ENCODE results near the gene TNFRSF17.
"Not testable (repeated sequence)": the region's sequence is repeated elsewhere in the genome, so short reads cannot be mapped to it uniquely, and the experiment has no call there.

Gene TNFRSF17

DNA sequence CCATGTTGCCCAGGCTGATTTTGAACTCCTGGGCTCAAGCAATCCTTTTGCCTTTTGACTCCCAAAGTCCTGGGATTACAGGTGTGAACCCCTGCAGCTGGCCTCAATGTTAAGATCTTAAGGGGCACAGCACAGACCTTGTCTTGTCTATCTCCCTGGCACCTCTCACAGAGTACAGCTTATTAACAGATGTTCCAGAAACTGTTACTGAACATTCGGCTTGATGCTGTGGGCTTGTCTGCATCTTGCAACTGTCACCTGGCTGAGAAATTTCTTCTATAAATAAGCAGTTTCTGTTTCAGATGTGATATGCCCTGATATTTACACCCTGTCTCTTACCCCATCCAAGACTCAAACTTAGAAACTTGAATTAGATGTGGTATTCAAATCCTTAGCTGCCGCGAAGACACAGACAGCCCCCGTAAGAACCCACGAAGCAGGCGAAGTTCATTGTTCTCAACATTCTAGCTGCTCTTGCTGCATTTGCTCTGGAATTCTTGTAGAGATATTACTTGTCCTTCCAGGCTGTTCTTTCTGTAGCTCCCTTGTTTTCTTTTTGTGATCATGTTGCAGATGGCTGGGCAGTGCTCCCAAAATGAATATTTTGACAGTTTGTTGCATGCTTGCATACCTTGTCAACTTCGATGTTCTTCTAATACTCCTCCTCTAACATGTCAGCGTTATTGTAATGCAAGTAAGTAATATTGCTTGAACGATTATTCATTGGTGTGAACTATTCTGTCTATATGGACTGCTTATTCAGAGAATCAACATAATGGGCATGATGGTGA, at the start of gene TNFRSF17:
Gene TNFRSF17 (plus strand): TSS at position 450 of the 791 bp plus-strand sequence. CDS start 115 bp downstream, at position 565.
- no peaks in the 10 kb centered on the region for H3K36me3 ChIP-seq (ENCODE audit: low read depth)
- no peak for ATAC-seq (ENCODE audit: low read depth)
- DNase-seq (ENCODE audit: low spot score) = peak; percentile 1
- no peak within 1 kb of the TSS for H3K27ac ChIP-seq (ENCODE audit: poor library complexity, severe bottlenecking)
- H3K4me1 ChIP-seq (ENCODE audit: insufficient read depth, poor library complexity, severe bottlenecking) = peaks cover 6% of the 10 kb centered on the region
- H3K4me3 ChIP-seq (ENCODE audit: severe bottlenecking) = no peak within 1 kb of the TSS
- no peaks in the 10 kb centered on the region for H3K9me3 ChIP-seq (ENCODE audit: severe bottlenecking)
- no peaks in the 10 kb centered on the region for H3K27me3 ChIP-seq (ENCODE audit: insufficient read depth, poor library complexity, severe bottlenecking)
- TF ChIP-seq, protein P1, sequence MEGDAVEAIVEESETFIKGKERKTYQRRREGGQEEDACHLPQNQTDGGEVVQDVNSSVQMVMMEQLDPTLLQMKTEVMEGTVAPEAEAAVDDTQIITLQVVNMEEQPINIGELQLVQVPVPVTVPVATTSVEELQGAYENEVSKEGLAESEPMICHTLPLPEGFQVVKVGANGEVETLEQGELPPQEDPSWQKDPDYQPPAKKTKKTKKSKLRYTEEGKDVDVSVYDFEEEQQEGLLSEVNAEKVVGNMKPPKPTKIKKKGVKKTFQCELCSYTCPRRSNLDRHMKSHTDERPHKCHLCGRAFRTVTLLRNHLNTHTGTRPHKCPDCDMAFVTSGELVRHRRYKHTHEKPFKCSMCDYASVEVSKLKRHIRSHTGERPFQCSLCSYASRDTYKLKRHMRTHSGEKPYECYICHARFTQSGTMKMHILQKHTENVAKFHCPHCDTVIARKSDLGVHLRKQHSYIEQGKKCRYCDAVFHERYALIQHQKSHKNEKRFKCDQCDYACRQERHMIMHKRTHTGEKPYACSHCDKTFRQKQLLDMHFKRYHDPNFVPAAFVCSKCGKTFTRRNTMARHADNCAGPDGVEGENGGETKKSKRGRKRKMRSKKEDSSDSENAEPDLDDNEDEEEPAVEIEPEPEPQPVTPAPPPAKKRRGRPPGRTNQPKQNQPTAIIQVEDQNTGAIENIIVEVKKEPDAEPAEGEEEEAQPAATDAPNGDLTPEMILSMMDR (IDR thresholded peaks at IDR 0.05; ENCODE audit: poor library complexity, severe bottlenecking) = no peak

DNA sequence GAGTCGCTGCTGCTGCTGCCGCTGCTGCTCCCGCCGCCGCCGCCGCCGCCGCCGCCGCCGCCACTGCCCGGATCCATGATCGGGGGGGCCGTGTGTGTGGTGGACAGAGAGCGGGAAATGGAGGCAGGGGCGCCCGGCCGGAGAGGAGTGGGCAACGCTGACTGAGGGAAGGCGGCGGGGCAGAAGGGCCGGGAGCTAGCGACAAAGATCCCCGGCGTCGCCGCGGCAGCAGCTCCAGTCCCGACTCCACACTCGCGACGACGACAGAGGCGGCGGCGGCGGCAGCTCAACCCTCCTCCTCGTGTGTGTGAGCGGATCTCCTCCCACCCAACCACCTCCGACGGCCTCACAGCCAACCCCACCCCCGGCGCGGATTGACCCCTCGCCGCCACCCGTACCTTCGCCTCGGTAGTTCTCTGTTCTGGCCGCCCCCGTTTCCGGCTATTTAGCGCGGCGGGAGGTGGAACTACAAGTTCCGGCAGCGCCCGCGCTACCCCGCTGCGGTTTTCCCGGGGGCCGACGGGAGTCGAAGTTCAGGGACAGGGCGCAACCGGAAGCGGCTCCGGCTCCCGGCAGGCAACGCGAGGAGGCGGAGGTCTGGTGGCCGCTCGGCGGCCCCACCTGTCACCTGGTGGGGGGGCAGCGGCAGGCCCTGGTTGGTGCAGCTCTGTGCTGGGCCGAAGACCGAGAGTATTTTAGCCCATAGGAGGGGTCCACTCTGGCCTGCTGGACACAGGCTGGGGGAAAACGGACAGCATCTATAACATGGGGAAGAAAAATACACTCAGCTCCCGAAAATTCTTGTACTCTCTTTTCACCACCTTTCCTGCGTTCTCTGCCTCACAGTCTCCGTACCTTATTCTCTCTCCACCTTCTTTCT, 49.1 kb upstream of the TNFRSF17 start, which contains the start of gene GSPT1:
Gene GSPT1 (minus strand): TSS at position 313 of the 880 bp plus-strand sequence. CDS start 236 bp downstream, at position 77.
- Histone ChIP-seq H3K36me3 (ENCODE audit: low read depth) (peaks cover 14% of the 10 kb centered on the region), H3K9me3 (ENCODE audit: severe bottlenecking) (no peaks in the 10 kb centered on the region), H3K4me1 (ENCODE audit: insufficient read depth, poor library complexity, severe bottlenecking) (peaks cover 13% of the 10 kb centered on the region), H3K4me3 (ENCODE audit: severe bottlenecking) (peak within 1 kb of the TSS; percentile 97), H3K27ac (ENCODE audit: poor library complexity, severe bottlenecking) (peak within 1 kb of the TSS; percentile 83), H3K27me3 (ENCODE audit: insufficient read depth, poor library complexity, severe bottlenecking) (no peaks in the 10 kb centered on the region)
- peak; percentile 83 for ATAC-seq (ENCODE audit: low read depth)
- peak; percentile 99 for DNase-seq (ENCODE audit: low spot score)
- TF ChIP-seq, protein P1 (IDR thresholded peaks at IDR 0.05; ENCODE audit: poor library complexity, severe bottlenecking) = no peak

DNA sequence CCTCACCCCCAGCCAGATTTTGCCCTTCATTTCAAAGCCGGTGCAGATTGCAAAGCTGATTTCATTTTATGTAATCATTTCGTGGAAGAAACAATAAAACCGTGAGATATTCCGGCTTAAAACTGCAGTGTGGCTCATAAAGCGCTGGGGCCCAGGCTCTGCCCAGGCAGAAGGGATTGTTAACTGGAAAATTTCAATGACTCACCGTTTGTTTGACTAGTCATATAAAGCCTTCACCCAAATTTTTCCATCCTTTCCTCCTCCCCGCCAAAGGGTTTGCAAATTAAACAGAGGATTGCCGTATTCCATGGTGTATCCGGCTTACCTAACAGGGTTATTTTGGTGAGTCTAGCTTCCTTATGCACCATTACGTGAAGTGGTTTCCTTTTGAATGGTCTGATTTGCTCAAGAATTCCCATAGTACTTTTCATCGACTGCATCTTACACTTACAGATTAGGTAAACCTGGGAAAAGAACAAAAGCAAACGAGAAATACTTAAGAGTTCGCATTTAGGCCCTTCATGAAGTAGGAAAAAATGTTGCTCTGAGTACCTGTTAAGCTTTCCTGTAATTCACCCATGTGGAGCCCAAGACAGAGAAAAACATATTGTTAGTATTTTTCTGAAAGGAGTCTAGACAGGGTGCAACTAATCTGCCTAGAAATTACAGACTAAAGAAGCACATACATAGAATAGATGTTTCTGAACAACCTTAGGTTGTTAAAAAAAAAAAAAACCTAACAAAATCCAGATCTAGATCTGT, 48.3 kb upstream of the TNFRSF17 start:
- TF ChIP-seq, protein P1 (IDR thresholded peaks at IDR 0.05; ENCODE audit: poor library complexity, severe bottlenecking) = peak; percentile 21
- peak; percentile 63 for ATAC-seq (ENCODE audit: low read depth)

DNA sequence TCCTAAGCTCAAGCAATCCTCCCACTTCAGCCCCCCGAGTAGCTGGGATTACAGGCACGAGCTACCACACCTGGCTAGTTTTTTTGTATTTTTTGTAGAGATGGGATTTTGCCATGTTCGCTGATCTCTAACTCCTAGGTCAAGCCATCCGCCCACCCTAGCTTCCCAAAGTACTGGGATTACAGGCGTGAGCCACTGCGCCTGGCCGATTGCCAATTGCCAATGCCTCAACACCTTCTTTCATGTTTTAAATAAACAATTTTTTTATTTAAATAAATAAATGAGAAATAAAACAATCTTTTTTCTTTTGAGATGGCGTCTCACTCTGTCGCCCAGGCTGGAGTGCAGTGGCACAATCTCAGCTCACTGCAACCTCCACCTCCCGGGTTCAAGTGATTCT, 41.0 kb upstream of the TNFRSF17 start:
- not testable (repeated sequence) for H3K36me3 ChIP-seq (ENCODE audit: low read depth); H3K4me1 ChIP-seq (ENCODE audit: insufficient read depth, poor library complexity, severe bottlenecking); DNase-seq (ENCODE audit: low spot score); H3K4me3 ChIP-seq (ENCODE audit: severe bottlenecking); H3K9me3 ChIP-seq (ENCODE audit: severe bottlenecking); H3K27me3 ChIP-seq (ENCODE audit: insufficient read depth, poor library complexity, severe bottlenecking); ATAC-seq (ENCODE audit: low read depth); H3K27ac ChIP-seq (ENCODE audit: poor library complexity, severe bottlenecking)

More for the DNA sequence above, 48.3 kb upstream of the TNFRSF17 start:
- Histone ChIP-seq H3K27me3 (ENCODE audit: insufficient read depth, poor library complexity, severe bottlenecking) (no peaks in the 10 kb centered on the region), H3K9me3 (ENCODE audit: severe bottlenecking) (no peaks in the 10 kb centered on the region), H3K4me1 (ENCODE audit: insufficient read depth, poor library complexity, severe bottlenecking) (peaks cover 11% of the 10 kb centered on the region), H3K4me3 (ENCODE audit: severe bottlenecking) (peak overlapping the region; percentile 97), H3K27ac (ENCODE audit: poor library complexity, severe bottlenecking) (peak overlapping the region; percentile 83), H3K36me3 (ENCODE audit: low read depth) (peaks cover 13% of the 10 kb centered on the region; the same call in 1 of the 2 replicates)
- no peak for DNase-seq (ENCODE audit: low spot score)

DNA sequence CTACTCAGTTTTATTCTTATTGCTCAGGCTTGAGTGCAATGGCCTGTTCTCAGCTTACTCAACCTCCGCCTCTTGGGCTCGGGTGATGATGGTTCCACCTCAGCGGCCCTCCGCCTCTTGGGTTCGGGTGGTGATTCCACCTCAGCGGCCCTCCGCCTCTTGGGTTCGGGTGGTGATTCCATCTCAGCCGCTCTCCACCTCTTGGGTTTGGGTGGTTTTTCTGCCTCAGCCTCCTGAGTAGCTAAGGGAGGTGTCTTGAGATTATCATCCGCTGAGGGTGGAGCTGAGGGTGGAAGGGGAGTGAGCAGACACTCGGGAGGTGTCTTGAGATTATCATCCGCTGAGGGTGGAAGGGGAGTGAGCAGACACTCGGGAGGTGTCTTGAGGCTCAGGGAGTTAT, 37.7 kb upstream of the TNFRSF17 start:
- DNase-seq (ENCODE audit: low spot score); ATAC-seq (ENCODE audit: low read depth); H3K27ac ChIP-seq (ENCODE audit: poor library complexity, severe bottlenecking); H3K9me3 ChIP-seq (ENCODE audit: severe bottlenecking); H3K27me3 ChIP-seq (ENCODE audit: insufficient read depth, poor library complexity, severe bottlenecking); H3K4me3 ChIP-seq (ENCODE audit: severe bottlenecking); H3K36me3 ChIP-seq (ENCODE audit: low read depth); H3K4me1 ChIP-seq (ENCODE audit: insufficient read depth, poor library complexity, severe bottlenecking): not testable (repeated sequence)

DNA sequence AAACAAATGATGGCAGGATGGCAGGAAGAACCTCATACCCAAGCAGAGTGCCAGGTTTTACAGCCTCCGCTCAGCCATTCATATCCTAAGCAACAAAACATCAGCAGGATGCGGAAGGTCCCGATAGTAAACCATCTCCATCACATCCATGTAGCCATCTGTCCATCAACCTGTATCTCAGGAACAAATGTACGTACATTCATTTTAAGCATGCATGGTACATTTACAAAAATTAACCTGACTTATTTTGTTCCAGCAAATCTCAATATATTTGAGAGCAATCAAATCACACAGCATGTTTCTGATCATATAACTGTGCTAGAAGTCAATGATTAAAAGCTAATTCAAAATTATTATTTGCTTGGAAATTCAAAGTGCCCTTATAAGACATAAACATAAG, 23.1 kb upstream of the TNFRSF17 start, which contains the start of gene NPIPB2:
Gene NPIPB2 (minus strand): TSS at position 101 of the 400 bp plus-strand sequence. CDS start 0 bp downstream, at position 101.
- not testable (repeated sequence) for H3K36me3 ChIP-seq (ENCODE audit: low read depth); H3K4me1 ChIP-seq (ENCODE audit: insufficient read depth, poor library complexity, severe bottlenecking); H3K4me3 ChIP-seq (ENCODE audit: severe bottlenecking); H3K27me3 ChIP-seq (ENCODE audit: insufficient read depth, poor library complexity, severe bottlenecking); ATAC-seq (ENCODE audit: low read depth); H3K27ac ChIP-seq (ENCODE audit: poor library complexity, severe bottlenecking); DNase-seq (ENCODE audit: low spot score); H3K9me3 ChIP-seq (ENCODE audit: severe bottlenecking)

Measured in RWPE2 (cell line).